GM19395 (cell line): Measurements from ENCODE around the gene YPEL1.
"Not testable (repeated sequence)": the region's sequence is repeated elsewhere in the genome, so short reads cannot be mapped to it uniquely, and the experiment has no call there.

ENCODE experiments used
- ATAC-seq: cut with Tn5 transposase; IDR thresholded peaks from one replicate; pipeline ENCODE4 v1.9.1; 2021; ENCODE audit warnings: mild to moderate bottlenecking, moderate library complexity; ENCODE audit not compliant: unreplicated experiment

The YPEL1 gene

DNA sequence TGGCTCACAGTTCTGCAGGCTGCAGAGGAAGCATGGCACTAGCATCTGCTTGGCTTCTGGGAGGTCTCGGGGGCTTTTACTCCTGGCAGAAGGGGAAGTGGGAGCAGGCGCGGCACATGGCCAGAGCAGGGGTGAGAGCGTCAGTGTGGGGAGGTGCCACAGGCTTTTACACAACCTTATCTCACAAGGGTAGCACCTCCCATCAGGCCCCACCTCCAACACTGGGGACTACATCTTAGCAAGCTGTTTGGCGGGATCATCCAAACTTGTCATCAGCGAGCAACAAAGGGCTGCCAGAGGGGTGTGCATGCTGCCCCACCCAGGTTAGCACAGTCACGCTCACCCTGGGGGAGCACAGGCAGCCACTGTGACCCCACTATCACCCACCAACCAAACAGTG is 18.9 kb upstream of the YPEL1 start:
- ATAC-seq, result no peak

DNA sequence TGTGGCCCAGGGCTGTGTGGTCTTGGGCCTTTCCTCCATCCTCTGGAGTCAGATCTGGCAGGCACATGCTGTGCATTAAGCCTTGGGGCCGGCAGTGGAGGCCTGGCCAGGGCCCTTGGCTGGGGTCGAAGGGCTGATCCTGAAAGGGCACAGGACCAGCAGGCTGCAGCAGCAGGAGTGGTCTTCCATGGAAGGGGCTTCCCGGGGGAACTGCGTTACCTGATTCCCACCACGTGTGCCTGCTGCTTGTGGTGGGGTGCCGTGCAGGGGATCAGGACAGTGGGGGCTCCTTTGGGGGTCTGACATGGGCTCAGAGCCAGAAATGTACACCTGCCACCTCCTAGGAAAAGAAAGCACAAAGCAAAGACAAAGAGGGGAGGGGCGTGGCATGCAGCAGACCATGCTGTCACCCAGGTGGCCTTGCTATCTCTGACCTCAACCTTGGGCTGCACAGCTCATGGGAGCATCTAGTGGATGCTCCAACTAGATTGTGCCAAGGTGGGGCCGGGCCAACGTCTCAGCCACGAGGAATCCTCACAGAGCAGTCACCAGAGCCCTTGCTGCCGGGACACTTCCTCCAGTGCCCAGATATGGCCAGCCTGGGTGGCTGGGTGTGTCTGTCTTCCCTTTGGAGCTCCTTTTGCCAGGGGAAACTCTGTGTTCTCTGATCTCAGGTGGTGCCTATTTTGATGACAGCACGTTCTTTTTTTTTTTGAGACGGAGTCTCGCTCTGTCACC is 17.9 kb upstream of the YPEL1 start:
- no peak for ATAC-seq

DNA sequence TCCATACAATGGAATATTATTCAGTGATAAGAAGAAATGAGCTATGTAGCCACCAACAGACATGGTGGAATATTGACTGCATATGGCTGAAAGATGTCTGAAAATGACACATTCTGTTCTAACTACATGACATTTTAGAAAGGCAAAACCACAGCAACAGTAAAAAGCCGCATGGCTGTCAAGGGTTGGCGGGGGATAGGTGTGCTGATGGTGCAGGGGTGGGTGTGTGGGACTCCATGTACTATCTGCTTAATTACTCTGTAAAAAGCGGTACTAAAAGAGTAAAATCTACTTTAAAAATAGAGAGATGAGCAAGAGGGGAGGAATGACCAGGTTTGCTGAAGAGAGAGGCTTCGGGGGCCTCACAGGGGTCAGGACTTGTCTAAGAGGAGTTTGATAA is 16.7 kb upstream of the YPEL1 start:
- ATAC-seq, result no peak

DNA sequence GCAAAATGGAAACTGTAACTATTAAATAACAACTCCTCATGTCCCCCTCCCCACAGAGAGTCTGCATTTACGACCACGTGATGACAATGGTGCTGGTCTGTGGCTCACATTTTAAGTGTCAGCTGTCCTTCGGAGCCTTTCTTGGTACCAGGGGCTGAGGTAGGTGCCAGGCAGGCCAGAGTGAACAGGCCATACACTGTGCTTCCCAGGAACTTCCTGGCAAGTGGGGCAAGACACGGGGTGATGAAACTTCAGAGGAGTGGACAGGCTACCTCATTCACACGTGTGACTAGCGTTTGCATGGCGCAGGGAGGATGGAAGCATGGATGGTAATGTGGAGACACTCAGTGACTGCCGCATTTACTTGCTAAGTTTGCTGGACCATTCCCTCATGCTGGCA is 10.4 kb upstream of the YPEL1 start:
- no peak for ATAC-seq

DNA sequence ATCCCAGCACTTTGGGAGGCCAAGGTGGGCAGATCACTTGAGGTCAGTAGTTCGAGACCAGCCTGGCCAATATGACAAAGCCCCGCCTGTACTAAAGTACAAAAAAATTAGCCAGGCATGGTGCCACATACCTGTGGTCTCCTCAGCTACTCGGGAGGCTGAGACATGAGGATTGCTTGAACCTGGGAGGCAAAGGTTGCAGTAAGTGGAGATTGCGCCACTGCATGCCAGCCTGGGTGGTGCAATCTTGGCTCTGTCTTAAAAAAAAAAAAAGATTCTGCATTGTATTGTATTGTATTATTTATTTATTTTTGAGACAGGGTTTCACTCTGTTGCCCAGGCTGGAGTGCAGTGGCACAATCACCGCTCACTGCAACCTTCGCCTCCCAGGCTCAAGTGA is 9.3 kb upstream of the YPEL1 start:
- not testable (repeated sequence) for ATAC-seq

DNA sequence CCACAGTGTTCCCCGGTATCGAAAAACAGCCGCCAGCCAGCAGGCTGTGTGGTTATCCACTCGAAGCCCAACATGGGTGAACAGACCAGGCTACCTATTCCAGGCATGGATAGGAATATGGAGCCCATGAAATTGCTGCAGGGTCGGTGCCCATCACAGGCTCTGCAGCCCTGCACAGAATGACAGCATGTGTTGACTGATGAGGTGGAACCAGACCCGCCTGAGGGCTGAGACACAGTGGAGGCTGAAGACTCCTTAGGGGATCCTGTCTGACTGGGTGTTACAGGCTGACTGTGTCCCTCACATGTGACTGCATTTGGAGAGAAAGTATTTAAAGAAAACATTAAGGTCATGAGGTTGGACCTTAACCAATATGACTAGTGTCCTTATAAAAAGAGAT is 6.2 kb upstream of the YPEL1 start:
- no peak for ATAC-seq

DNA sequence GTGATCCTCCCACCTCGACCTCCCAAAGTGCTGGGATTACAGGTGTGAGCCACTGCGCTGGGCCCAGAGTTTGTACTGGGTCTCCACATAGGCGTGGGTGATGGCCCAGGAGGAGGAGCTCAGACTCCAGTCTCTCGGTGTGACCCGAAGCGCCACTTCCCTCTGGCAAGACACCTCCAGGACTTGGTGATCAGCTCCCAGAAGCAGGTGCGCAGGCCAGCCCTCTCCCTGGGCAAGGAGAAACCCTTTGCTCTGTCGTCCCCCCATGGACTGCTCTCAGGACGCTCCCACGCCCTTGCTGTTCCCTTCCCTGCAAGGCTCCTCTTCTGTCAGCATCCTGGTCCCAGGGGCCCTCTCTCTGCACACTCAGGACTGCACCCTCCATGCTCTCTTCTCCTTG is 5.5 kb upstream of the YPEL1 start:
- ATAC-seq, result no peak

DNA sequence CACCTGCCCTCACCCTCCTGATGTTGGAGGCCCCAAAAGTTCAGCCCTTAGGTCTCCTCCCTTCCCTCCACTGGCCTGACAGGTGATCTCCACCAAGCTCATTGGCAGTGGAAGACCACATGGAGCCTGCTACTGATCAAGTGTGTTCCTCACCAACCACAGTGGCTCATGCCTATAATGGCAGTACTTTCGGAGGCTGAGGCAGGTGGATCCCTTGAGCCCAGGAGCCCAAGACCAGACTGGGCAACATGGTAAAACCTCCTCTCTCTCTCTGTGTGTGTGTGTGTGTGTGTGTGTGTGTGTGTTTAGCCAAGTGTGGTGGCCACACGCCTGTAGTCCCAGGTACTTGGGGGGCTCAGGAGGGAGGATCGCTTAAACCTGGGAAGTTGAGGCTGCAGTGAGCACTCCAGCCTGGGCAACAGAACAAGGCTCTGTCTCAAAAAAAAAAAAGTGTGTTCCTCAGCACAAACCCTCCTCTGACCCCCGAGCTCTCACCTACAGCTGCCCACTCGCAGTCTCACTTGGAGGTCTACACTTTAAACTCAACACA is 4.3 kb upstream of the YPEL1 start:
- no peak for ATAC-seq

DNA sequence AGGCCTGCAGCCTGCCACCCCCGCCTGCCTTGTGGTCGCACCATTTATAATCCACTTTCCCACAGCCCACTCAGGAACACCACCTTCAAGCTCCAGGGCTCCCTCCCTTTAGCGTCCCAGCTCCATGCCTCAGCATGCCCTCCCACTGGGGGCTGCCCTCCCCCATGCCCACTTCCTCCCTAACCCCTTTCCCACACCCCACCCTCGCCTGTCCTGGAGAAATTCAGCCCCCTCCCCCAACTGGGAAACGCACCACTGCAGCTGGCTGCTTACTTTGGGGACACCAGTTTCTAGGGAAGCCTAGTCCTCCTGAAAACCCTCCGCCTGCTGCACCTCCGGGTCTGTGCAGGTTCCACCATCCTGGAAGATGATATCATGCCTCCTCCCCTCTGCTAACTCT is 3.4 kb upstream of the YPEL1 start:
- ATAC-seq, result no peak

DNA sequence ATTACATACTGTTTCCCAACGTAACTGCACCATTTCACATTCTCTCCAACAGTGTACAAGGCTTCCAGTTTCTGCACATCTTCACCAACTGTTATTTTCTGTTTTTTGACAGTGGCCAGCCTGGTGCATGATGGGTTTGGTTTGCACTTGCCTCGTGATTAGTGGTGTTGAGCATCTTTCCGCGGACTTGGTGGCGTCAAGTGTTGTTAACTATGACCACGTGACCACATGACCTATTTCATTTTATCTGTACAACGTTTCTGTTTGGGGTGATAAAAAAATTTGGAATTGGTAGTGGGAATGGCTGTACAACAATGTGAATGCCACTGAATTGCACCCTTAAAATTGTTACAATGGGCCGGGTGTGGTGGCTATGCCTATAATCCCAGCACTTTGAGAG is 2.5 kb upstream of the YPEL1 start:
- no peak for ATAC-seq

DNA sequence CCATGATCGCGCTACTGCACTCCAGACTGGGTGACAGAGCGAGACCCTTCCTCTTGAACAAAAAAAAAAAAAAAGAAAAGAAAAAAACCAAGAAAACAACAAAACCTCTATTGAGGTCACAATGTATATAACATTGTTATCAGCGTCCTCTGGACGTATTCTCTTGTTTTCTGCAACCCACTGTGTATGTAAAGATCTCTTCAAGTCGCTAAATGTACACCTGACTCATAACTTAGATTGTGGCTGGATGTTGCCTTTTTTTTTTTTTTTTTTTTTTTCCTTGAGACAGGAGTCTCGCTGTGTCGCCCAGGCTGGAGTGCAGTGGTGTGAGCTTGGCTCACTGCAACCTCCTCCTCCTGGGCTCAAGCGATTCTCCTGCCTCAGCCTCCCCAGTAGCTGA is 1.4 kb upstream of the YPEL1 start:
- no peak for ATAC-seq

DNA sequence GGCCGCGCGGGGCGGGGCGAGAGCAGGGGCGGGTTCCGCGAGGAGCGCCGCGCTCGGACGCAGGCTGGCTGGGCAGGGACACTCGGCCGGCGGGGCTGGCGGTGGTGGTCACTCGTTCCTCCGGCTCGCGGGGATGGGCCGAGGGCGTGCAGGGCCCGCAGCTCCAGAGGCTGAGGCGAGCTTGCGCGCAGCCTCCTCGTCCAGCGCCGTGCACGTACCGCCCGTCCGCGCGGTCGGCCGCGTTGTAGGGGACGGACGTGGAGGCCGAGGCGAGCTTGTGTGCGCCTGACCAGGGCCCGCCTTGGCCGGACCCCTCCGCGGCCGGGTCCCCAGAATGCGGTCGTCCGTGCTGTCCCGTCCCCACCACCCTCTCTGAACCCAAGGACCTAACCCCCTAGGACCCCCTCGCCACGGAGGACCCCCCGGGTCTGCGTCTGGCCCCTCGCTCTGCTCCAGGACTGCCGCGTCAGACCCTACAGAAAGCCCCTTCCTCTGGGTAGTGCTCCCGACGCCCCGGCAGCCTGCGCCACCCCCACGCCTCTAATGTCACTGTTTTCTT is 569 bp upstream of the YPEL1 start:
- no peak for ATAC-seq

DNA sequence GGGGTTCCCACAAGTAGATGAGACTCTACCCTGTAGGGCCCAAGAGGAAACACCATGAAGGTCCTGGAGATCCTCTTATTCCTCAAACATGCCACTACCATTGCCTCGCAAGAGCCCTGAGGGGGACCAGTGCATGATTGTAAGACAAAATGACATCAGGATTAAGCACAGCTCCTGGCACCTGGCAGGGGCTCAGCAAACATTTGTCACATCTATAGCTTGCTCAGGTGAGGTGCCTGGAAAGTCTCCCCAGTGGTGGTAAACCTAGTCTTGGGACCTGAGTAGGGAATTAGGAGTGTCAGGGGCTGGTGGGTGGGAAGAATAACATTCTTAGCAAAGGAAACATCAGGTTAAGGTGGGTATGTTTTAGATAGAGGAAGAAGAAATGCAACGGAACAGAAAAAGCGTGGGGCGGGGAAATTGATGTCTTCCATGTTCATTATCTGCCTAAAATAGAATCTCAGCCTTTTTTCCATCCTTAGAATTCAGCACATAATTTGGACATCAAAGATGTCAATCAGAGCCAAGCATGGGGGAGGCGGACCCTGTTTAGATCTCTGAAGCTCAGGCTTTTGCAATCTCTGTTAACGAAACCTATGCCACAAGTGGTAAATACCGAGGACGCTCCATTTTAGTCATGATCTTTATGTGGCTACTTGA is 924 bp downstream of the YPEL1 start:
- no peak for ATAC-seq

DNA sequence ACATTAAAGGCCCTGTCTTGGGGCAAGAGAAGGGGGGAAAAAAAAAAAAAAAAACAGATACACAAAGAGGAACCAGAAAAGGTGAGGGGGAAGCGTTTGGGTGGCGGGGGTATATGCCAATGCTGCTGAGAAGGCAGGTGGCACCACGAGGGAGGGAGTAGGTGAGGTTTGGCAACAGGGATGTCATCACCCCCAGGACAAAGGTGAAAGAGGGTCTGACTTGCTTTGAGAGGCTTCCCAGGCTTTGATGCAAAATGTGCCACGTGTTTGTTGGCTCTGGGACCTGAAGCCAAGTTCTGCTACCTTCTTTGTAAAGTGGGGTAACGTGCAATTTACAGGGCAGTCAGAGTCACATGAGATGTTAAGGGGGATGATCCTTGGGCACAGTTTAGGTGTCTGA is 4.1 kb downstream of the YPEL1 start:
- no peak for ATAC-seq

DNA sequence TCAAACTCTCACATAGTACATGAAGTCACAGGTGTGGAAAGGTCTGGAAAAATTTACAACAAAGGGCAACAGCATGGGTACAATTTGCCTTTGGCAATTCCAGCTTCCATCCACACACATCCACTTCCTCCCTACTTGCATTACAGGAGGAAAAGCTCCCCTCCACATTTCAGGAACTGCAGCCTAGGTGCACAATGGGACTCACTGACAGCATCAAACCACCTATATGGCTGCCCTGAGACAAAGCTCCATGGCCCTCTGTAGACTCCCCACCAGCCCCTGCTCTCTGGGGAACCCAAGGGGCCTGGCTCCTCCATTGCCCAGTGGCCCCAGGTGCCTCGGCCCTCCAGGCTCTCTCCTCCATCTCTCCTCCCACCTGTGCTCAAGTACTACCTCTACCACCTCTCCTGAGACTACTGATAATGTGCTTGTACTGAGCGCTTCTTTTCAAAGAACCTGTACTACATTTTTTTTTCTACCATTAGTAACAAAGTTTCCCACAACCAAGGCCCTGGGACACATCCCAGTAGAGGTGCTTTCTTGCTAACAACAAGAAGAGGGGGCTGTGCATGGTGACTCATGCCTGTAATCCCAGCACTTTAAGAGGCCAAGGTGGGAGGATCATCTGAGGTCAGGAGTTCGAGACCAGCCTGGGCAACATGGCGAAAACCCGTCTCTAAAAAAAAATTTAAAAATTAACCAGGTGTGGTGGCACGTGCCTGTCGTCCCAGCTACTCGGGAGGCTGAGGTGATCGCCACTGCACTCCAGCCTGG is 4.9 kb downstream of the YPEL1 start:
- no peak for ATAC-seq

DNA sequence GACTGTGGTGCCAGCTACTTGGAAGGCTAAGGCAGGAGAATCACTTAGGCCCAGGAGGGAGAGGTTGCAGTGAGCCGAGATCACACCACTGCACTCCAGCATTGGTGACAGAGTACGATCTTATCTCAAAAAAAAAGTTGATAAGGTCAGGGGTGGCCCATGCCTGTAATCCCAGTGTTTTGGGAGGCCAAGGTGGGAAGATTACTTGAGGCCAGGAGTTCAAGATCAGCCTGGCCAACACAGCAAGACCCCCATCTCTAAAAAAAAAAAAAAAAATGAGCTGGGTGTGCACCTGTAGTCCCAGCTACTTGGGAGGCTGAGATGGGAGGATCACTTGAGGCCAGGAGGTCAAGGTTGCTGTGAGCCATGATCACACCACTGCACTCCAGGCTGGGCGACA is 6.4 kb downstream of the YPEL1 start:
- ATAC-seq, result not testable (repeated sequence)

DNA sequence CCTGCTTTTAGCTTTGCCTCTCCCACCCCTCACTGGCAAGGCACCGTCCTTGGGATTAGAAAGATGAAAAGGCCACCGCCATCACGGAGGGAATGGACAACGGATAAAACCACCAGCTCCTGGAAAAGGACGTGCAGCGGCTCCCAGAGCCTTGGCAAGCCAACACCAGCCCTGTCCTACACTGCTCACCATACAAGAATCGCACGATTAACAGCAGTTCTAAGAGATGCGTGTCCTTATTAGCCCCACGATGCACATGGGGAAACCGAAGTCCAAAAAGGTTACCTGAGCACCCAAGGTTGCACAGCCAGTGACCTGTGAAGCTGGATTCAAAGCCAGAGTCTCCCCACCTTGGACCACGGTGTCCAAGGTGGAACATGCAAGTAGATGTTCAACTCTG is 7.3 kb downstream of the YPEL1 start:
- ATAC-seq, result no peak

DNA sequence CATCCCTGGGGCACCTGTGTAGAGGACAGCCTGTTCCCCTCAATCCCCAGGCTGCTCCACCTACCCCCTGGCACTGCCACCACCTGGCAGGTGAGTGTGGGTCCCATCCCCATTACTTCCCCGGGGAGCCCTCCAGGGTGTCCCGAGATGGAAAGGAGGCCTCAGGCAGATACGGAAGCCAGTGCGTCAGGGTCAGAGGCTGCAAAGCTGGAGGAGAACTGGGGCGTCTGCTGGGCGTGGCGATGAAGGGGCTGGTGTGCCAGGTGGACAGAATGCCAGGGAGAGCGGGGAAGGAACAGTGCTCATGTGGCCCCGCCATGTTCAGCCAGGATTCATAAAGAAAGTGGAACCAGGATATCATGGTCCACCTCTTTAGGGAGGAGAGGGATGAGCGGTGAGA is 7.8 kb downstream of the YPEL1 start:
- ATAC-seq, result no peak

DNA sequence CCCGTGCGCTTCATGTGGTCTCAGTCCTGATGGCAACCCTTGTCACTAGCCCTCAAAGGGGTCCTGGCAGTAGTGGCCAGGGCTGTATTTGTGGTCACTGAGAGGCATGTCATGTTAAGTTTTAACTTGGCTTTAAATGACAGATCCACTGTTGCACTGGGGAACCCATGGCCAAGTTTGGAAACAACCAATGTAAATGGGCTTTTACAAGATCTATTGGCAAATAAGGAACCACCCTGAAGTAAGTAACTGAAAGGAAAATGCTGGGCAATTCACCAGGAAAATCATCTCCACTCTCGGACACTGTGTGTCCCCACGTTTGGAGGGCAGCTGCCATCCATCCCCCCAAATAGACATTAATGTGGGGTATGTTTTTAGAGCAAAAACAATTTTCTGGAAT is 8.4 kb downstream of the YPEL1 start:
- ATAC-seq, result no peak

DNA sequence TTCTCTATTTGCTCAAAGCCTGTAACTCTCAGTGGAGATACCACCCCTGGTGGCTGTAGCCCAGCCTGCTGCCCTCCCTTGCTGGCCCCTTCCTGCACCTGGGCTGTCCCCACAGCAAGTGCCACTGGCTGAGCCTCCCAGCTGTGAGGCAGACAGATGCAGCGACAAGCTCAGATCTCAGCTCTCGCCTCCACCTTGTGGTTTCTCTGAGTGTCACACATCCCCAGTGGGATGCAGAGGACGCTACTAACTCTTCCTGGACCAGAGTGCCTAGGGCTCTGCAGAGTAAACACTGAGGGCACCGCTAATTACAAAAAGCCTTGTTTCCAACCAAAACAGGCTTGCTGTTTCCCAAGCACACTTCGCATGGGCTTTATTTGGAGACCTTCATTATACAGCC is 8.9 kb downstream of the YPEL1 start:
- ATAC-seq, result no peak

DNA sequence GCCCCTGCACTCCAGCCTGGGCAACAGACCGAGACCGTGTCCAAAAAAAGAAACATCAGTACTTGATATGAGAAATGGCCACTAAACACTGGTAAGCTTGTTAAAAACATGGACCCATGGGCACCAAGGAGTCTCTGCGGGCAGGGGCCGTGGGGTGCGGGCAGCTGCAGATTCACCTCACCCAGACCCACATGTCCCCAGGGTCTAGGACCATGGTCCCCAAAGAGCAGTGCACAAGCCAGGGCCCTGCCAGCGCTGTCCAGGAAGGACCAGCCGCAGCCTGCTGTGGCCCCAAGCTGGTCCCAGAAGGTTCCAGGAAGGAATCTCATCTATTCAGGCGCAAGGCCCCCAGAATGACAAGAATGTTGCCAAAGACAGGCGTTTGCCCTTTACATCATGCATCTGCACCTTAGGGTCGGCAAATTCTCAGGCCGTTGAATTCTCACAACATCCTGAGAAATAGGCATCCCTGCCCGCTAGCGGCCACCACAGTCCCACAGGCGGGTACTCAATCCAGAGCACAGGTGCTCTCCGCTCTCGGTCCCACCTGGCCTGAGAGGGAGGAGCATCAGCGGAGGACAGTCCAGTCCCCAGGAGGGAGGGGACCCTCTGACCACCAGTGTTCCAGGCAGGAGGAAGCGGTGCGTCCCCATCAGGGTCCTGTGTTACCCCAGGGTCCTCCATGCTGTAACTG is 9.5 kb downstream of the YPEL1 start:
- ATAC-seq, result no peak
